GM19395 (cell line): ENCODE measurements around the gene GHR.

Source experiments
- ATAC-seq: cut with Tn5 transposase; IDR thresholded peaks from one replicate; pipeline ENCODE4 v1.9.1; 2021; ENCODE audit warnings: mild to moderate bottlenecking, moderate library complexity; ENCODE audit not compliant: unreplicated experiment

Gene GHR

GRCh38 chr5:42423285-42424165, at the start of gene GHR:
TSS of gene GHR (plus strand) at chr5:42423439. CDS start at chr5:42565875, 142,436 bp downstream.
- peak; percentile 90 for ATAC-seq

GRCh38 chr5:42374679-42375273, 48.5 kb upstream of the GHR start:
- ATAC-seq, result no peak

- ATAC-seq, result no peak
These were observed 45.7 kb upstream of the GHR start for GRCh38 chr5:42377496-42377895.

GRCh38 chr5:42381973-42382372, 41.3 kb upstream of the GHR start:
- ATAC-seq, result no peak

- no peak for ATAC-seq
These were observed 35.7 kb upstream of the GHR start for GRCh38 chr5:42387563-42387962.

- no peak for ATAC-seq
These were observed 33.1 kb upstream of the GHR start for GRCh38 chr5:42390115-42390514.

GRCh38 chr5:42392917-42393316, 30.3 kb upstream of the GHR start:
- no peak for ATAC-seq

GRCh38 chr5:42396111-42396510, 27.1 kb upstream of the GHR start:
- no peak for ATAC-seq

- ATAC-seq, result no peak
These were observed 26.0 kb upstream of the GHR start for GRCh38 chr5:42397267-42397666.

- no peak for ATAC-seq
These were observed 23.5 kb upstream of the GHR start for GRCh38 chr5:42399702-42400101.

GRCh38 chr5:42400474-42400873, 22.8 kb upstream of the GHR start:
- ATAC-seq, result no peak

- no peak for ATAC-seq
These were observed 20.0 kb upstream of the GHR start for GRCh38 chr5:42403236-42403635.

- no peak for ATAC-seq
These were observed 18.9 kb upstream of the GHR start for GRCh38 chr5:42404366-42404765.

- no peak for ATAC-seq
These were observed 3.9 kb upstream of the GHR start for GRCh38 chr5:42419294-42419693.

- no peak for ATAC-seq
These were observed 471 bp upstream of the GHR start for GRCh38 chr5:42422656-42423280.

GRCh38 chr5:42426016-42426415, 2.8 kb downstream of the GHR start:
- no peak for ATAC-seq

GRCh38 chr5:42429694-42430093, 6.5 kb downstream of the GHR start:
- ATAC-seq, result no peak

- no peak for ATAC-seq
These were observed 10.9 kb downstream of the GHR start for GRCh38 chr5:42434047-42434724.

- ATAC-seq, result no peak
These were observed 12.8 kb downstream of the GHR start for GRCh38 chr5:42436051-42436450.

- ATAC-seq, result no peak
These were observed 31.2 kb downstream of the GHR start for GRCh38 chr5:42454216-42454995.

- no peak for ATAC-seq
These were observed 37.8 kb downstream of the GHR start for GRCh38 chr5:42461033-42461432.
